GM13976 (cell line): ENCODE results near the gene MEIOSIN.

Experiments used
- DNase-seq: peaks from one replicate; pipeline ENCODE4 v3.0.0; 2012; ENCODE audit warnings: low spot score
- CTCF ChIP-seq: IDR thresholded peaks from 2 replicates; pipeline ENCODE4 v1.5.1; 2012; ENCODE audit warnings: borderline replicate concordance, mild to moderate bottlenecking; ENCODE audit not compliant: insufficient read depth; ENCODE audit errors: extremely low read depth, missing control alignments, control extremely low read depth
- in situ Hi-C: fragments of 300-500 bp; cut with MboI; formaldehyde crosslinking; loops from one replicate; pipeline ENCODE4 v1.12.0; 2022; ENCODE audit warnings: low sequenced_read_pairs, mixed read lengths, inconsistent platforms; ENCODE audit not compliant: unreplicated experiment

The MEIOSIN gene

GRCh38 chr19:45769821-45770191, 36.6 kb downstream of the MEIOSIN start:
- no peak for DNase-seq
- no peak for TF ChIP-seq CTCF
- in situ Hi-C loops = no loop called here

GRCh38 chr19:45770192-45771101, 37.2 kb downstream of the MEIOSIN start:
- peak; percentile 90 for TF ChIP-seq CTCF
- in situ Hi-C loops = no loop called here
- DNase-seq = peak; percentile 91

- in situ Hi-C loops = no loop called here
- DNase-seq = no peak
- TF ChIP-seq CTCF = no peak
Observed at GRCh38 chr19:45771311-45771933, 38.2 kb downstream of the MEIOSIN start.

GRCh38 chr19:45772130-45772840, 39.0 kb downstream of the MEIOSIN start:
- no peak for TF ChIP-seq CTCF
- no peak for DNase-seq

GRCh38 chr19:45772912-45773311, 39.7 kb downstream of the MEIOSIN start:
- TF ChIP-seq CTCF = no peak
- no peak for DNase-seq
- in situ Hi-C loops = no loop called here

More at GRCh38 chr19:45772130-45772840, 39.0 kb downstream of the MEIOSIN start:
- in situ Hi-C loops = no loop called here

- in situ Hi-C loops = no loop called here
- no peak for TF ChIP-seq CTCF
- no peak for DNase-seq
Observed at GRCh38 chr19:45773384-45773783, 40.1 kb downstream of the MEIOSIN start.
